Transverse colon (tissue), 3 donors: Measurements from ENCODE around the gene PLGLB2.
"Not testable (repeated sequence)": the region's sequence is repeated elsewhere in the genome, so short reads cannot be mapped to it uniquely, and the experiment has no call there.

Experiments used
- POLR2A ChIP-seq: fragments of 450-650 bp; IDR thresholded peaks from one replicate; pipeline ENCODE4 v1.6.1; 2016; ENCODE audit warnings: antibody characterized with exemption, mild to moderate bottlenecking, moderate library complexity
- TF ChIP-seq, protein P1 (sequence below), 5 experiments: fragments of 200-600 bp in 3 of 5; fragments of 450-650 bp in 2 of 5; sonication (generic) in 3 of 5; IDR thresholded peaks; 1 replicate in 2 of 5; 2 replicates in 3 of 5; pipeline ENCODE4 v1.5.1; 2016 to 2017; ENCODE audit warnings: antibody characterized with exemption in 5 of 5, inconsistent platforms in 3 of 5, mild to moderate bottlenecking in 2 of 5, moderate library complexity in 1 of 5

DNA sequence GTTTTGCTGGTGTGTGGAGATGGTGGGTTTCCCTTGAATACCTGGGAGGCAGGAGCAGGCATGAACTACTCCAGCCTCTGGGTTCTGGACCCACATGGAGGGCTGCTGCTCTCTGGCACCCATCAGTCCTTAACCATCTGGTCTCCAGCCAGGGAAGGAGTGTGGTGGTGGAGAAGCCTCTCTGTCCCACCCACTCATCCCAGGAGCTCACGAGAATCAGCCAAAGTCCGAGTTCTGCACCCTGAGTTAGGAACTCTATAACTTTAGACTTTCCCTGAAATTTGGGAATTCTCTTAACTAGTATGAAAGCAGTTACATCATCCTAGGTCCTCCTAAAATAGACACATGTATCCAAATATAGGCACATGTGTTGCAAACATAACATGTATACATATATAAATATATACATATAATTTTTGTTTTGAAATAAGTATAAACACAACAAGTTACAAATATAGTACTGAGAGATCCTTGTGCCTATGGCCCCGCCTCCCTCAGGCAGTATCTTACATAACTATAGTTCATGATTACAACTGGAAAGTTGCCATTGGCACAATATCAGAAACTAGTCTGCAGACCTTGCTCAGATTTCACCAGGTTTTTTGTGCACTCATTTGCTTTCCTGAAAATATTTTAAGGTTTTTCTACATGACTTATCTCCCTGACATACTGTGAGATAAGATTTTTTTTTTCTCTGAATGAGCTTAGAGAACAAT, 5.3 kb upstream of the PLGLB2 start:
- TF ChIP-seq POLR2A: not testable (repeated sequence)
- TF ChIP-seq, protein P1, sequence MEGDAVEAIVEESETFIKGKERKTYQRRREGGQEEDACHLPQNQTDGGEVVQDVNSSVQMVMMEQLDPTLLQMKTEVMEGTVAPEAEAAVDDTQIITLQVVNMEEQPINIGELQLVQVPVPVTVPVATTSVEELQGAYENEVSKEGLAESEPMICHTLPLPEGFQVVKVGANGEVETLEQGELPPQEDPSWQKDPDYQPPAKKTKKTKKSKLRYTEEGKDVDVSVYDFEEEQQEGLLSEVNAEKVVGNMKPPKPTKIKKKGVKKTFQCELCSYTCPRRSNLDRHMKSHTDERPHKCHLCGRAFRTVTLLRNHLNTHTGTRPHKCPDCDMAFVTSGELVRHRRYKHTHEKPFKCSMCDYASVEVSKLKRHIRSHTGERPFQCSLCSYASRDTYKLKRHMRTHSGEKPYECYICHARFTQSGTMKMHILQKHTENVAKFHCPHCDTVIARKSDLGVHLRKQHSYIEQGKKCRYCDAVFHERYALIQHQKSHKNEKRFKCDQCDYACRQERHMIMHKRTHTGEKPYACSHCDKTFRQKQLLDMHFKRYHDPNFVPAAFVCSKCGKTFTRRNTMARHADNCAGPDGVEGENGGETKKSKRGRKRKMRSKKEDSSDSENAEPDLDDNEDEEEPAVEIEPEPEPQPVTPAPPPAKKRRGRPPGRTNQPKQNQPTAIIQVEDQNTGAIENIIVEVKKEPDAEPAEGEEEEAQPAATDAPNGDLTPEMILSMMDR (IDR thresholded peaks at IDR 0.05): not testable (repeated sequence)
